K562 (cell line): ENCODE data around the gene ARID3A. TPM values are rescaled to one million over a fixed set of nuclear protein-coding genes. Genes with fewer than 3 reads are reported as not detected.

Experiments used
- ATAC-seq: fragments of 200-7000 bp; cut with Tn5 transposase; 3 replicates; pipeline ENCODE4 v1.9.1; 2020; ENCODE audit warnings: moderate library complexity
- BruUV-seq: library from RNA; stranded (reverse); fragments of 400-500 nt; replicated peaks from 2 replicates; lab custom pipeline; 2021; lab: Mats Ljungman, UMichigan
- CTCF ChIA-PET: fragments of 300-600 bp; formaldehyde crosslinking; extraction: SDS; loops from one replicate; lab custom pipeline; 2021; ENCODE audit warnings: low intra/inter-chr PET ratio; lab: Yijun Ruan, JAX
- POLR2A ChIA-PET: fragments of 300-600, 350-650 bp; sonication (Branson Sonifier 250); formaldehyde crosslinking; extraction: SDS; loops from one replicate; lab custom pipeline; 2021; ENCODE audit warnings: antibody characterized with exemption, inconsistent platforms; lab: Yijun Ruan, JAX
- DNase-seq, 4 experiments: peaks; one replicate each; pipeline versions ENCODE4 v3.0.0 to v3.0.0-alpha.2; 2011 to 2018; ENCODE audit warnings: low spot score in 3 of 4, mixed read lengths in 3 of 4; ENCODE audit errors: extremely low read depth in 1 of 4
- FAIRE-seq: peaks from 2 replicates; lab custom pipeline; 2011; peaks lifted over from hg19 to GRCh38; lab: Jason Lieb, UNC
- H2AFZ ChIP-seq: 2 replicates; pipeline ENCODE4 v1.6.0; 2011; ENCODE audit warnings: low read depth, low read length, control low read depth, inconsistent platforms
- H3K27ac ChIP-seq: fragments of 200-600 bp; 3 replicates; pipeline ENCODE4 v1.8.0; 2011; ENCODE audit warnings: low read depth, mild to moderate bottlenecking, control low read depth, inconsistent platforms, low read length, moderate library complexity, mixed read lengths; ENCODE audit errors: extremely low read depth
- H3K27me3 ChIP-seq, 2 experiments: fragments of 300-600 bp in 1 of 2; 2 replicates in 1 of 2; 3 replicates in 1 of 2; pipeline versions ENCODE4 v1.6.0 to v1.8.0; 2011; ENCODE audit warnings: inconsistent platforms in 2 of 2, low read length in 2 of 2, mild to moderate bottlenecking in 1 of 2, mixed read lengths in 1 of 2, moderate library complexity in 1 of 2; ENCODE audit not compliant: control insufficient read depth in 2 of 2, insufficient read depth in 2 of 2
- H3K36me3 ChIP-seq: fragments of 300-600 bp; 3 replicates; pipeline ENCODE4 v1.8.0; 2011; ENCODE audit warnings: mild to moderate bottlenecking, low read length, inconsistent platforms; ENCODE audit not compliant: control insufficient read depth, insufficient read depth
- H3K4me1 ChIP-seq, 2 experiments: fragments of 200-600 bp in 1 of 2; replicated peaks in 1 of 2; 2 replicates in 1 of 2; 3 replicates in 1 of 2; pipeline versions ENCODE4 v1.5.1 to v1.8.0; 2011; ENCODE audit warnings: inconsistent platforms in 2 of 2, low read length in 2 of 2, mild to moderate bottlenecking in 1 of 2, mixed read lengths in 1 of 2, moderate library complexity in 1 of 2; ENCODE audit not compliant: control insufficient read depth in 2 of 2, insufficient read depth in 2 of 2
- H3K4me2 ChIP-seq: 2 replicates; pipeline ENCODE4 v1.6.1; 2011; ENCODE audit warnings: low read length, control low read depth, inconsistent platforms, mixed read lengths; ENCODE audit not compliant: insufficient read depth
- H3K4me3 ChIP-seq: fragments of 200-600 bp; sonication (generic), shearing (Covaris generic); 2 replicates; pipeline ENCODE4 v1.5.1; 2016; ENCODE audit warnings: control low read depth, inconsistent platforms
- H3K79me2 ChIP-seq: fragments of 200-600 bp; 3 replicates; pipeline ENCODE4 v1.8.0; 2011; ENCODE audit warnings: low read length, inconsistent platforms; ENCODE audit not compliant: control insufficient read depth, insufficient read depth
- H3K9ac ChIP-seq, 2 experiments: 2 replicates each; pipeline versions ENCODE4 v1.6.0 to v1.6.1; 2011; ENCODE audit warnings: low read depth in 2 of 2, low read length in 2 of 2, control low read depth in 1 of 2, inconsistent platforms in 1 of 2, mild to moderate bottlenecking in 1 of 2, mixed read lengths in 1 of 2; ENCODE audit not compliant: insufficient read depth in 1 of 2
- H3K9me1 ChIP-seq: one replicate; pipeline ENCODE4 v1.6.0; 2011; ENCODE audit warnings: inconsistent platforms, mild to moderate bottlenecking, low read length, moderate library complexity; ENCODE audit not compliant: control insufficient read depth, insufficient read depth
- H3K9me3 ChIP-seq: replicated peaks from 2 replicates; pipeline ENCODE4 v1.5.1; 2011; ENCODE audit warnings: low read depth, low read length, inconsistent platforms; ENCODE audit not compliant: control insufficient read depth, insufficient read depth
- H4K20me1 ChIP-seq: replicated peaks from 2 replicates; pipeline ENCODE4 v1.6.1; 2011; ENCODE audit warnings: low read length, inconsistent platforms, mixed read lengths; ENCODE audit not compliant: control insufficient read depth, insufficient read depth
- CHD1 ChIP-seq: fragments of 200-600 bp; sonication (generic); IDR thresholded peaks from one replicate; pipeline ENCODE4 v1.6.1; 2012; ENCODE audit warnings: mild to moderate bottlenecking, moderate library complexity, low read length, inconsistent platforms
- NRF1 ChIP-seq, 2 experiments: fragments of 450-650 bp; IDR thresholded peaks in 1 of 2; conservative IDR thresholded peaks in 1 of 2; 2 replicates each; pipeline ENCODE4 v1.6.1; 2014; ENCODE audit warnings: mild to moderate bottlenecking in 2 of 2
- WGBS: fragments of 100-300 bp; shearing (Covaris generic); methylation state at CpG from one replicate; pipeline ENCODE4 v1.1.6; 2016; ENCODE audit warnings: low coverage, mixed read lengths; ENCODE audit not compliant: insufficient coverage; ENCODE audit errors: missing lambda C conversion rate; 5-methylcytosine and 5-hydroxymethylcytosine counted together
- in situ Hi-C: fragments of 300-500 bp; cut with MboI; formaldehyde crosslinking; loops from 4 replicates; pipeline ENCODE4 v1.15.0; 2018; ENCODE audit warnings: inconsistent platforms, mixed read lengths
- intact Hi-C: fragments of 100-400 bp; cut with micrococcal nuclease; formaldehyde crosslinking; loops from 2 replicates; pipeline ENCODE4 v1.14.2; 2022
- polyA plus RNA-seq, 8 experiments: library from polyadenylated mRNA; depleted of rRNA in 4 of 8; stranded (reverse) in 5 of 8; unstranded in 3 of 8; fragments of >200 nt; fragmentation: Nextera tagmentation in 2 of 8; fragmentation: Illumina TruSeq in 1 of 8; extraction: Ambion mirVana in 2 of 8; extraction: Trizol in 1 of 8; gene quantifications; 2 replicates each; pipeline versions ENCODE4 v1.2.1 to v1.2.3, GENCODE V29; 2011 to 2014; ENCODE audit warnings: inconsistent platforms in 1 of 8, missing spikeins in 1 of 8
- total RNA-seq, 7 experiments: library from RNA; depleted of rRNA in 6 of 7; stranded (reverse); fragments of >200 nt in 6 of 7; fragmentation: Illumina TruSeq in 2 of 7; extraction: Trizol in 2 of 7; gene quantifications; 2 replicates each; pipeline versions ENCODE4 v1.2.1 to v1.2.3, GENCODE V29; 2011 to 2021; ENCODE audit warnings: low replicate concordance in 1 of 7

ARID3A gene
- total and polyA plus RNA-seq, 9 of the 15 experiments (the other 6 are each of a cell fraction or from before 2014, with no cell fraction given), result 1.4 to 118 (median 31.2) TPM

GRCh38 chr19:892243-892893, 33.5 kb upstream of the ARID3A start:
- no peaks in the 10 kb centered on the region for H3K9me1 ChIP-seq
- ChIA-PET POLR2A (interaction anchor here (0.6 to 2.9 kb wide), 8 partner anchors 10 to 377 kb away, joined by 3 to 15 read pairs (median 3); partner anchors contain the start of genes CIRBP and PRTN3), CTCF (interaction anchor here (1.3 kb wide), 1 partner anchor 26 kb away, joined by 3 read pairs; no protein-coding TSS in a partner anchor)
- H3K79me2 ChIP-seq, result peaks cover 36% of the 10 kb centered on the region
- peak overlapping the region; percentile 83 for H3K4me2 ChIP-seq
- intact Hi-C loops, result loop anchor here (2.0 kb wide), 1 partner anchor 14 kb away; no protein-coding TSS in a partner anchor
- H3K27me3 ChIP-seq, result no peaks in the 10 kb centered on the region
- H2AFZ ChIP-seq, result no peak overlapping the region
- H3K9me3 ChIP-seq, result no peaks in the 10 kb centered on the region
- ATAC-seq, result no peak
- 7% methylated on average over 7 of the region's 27 CpGs for WGBS
- BruUV-seq, result TSS peak; percentile 34
- H3K9ac ChIP-seq, result peak overlapping the region; percentile 73 to 95; a peak in 3 of 4 replicates
- peak in 2 of 4 experiments; percentile 50 for DNase-seq
- H4K20me1 ChIP-seq, result peaks cover 6% of the 10 kb centered on the region
- in situ Hi-C loops, result no loop called here
- H3K4me3 ChIP-seq, result peak overlapping the region; percentile 79
- H3K27ac ChIP-seq, result peak overlapping the region; percentile 100
- H3K36me3 ChIP-seq, result peaks cover 38% of the 10 kb centered on the region; the same call in 2 of the 3 replicates
- FAIRE-seq, result no peak
- TF ChIP-seq NRF1 (conservative IDR thresholded peaks at IDR 0.05 in 1 of 2, IDR thresholded peaks at IDR 0.05 in 1 of 2) (no peak), CHD1 (peak; percentile 38)
- TF ChIP-seq, all 486 proteins: peak for 1
- H3K4me1 ChIP-seq, result peaks cover 9 to 68% of the 10 kb centered on the region in 2 experiments; a peak in 4 of 5 replicates
